ENCODE results near the gene SPATA21.

SPATA21 gene

DNA sequence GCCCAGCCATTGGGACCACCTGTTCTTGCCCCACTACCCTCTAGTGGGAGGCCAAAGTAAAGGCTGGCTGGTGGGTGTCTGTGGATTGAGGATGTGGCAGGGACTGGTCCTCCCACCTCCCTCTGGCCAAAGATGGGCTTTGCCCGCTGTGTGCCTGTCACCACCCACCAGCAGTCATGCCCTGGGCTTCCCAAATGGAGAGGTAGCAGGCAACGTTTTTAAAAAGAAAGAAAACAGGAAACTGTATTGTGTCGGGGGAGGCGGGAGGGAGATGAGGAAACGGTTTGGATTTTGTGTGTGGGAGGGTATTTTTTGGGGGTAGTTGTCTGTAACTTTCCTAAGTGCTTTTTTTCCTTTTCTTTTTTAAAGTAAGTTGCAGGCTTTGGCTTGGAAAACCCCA, 40.1 kb downstream of the SPATA21 start:
- Mint-ChIP-seq H3K9me3 (no peaks in the 10 kb centered on the region), H3K27me3 (ENCODE audit: low read depth) (no peaks in the 10 kb centered on the region), H3K36me3 (ENCODE audit: low read depth) (peaks cover 42% of the 10 kb centered on the region), H3K27ac (peak overlapping the region in 1 of 3 experiments; percentile 64), H3K4me3 (no peak overlapping the region), H3K4me1 (peaks cover 10% of the 10 kb centered on the region)
- TF ChIP-seq, protein P1, sequence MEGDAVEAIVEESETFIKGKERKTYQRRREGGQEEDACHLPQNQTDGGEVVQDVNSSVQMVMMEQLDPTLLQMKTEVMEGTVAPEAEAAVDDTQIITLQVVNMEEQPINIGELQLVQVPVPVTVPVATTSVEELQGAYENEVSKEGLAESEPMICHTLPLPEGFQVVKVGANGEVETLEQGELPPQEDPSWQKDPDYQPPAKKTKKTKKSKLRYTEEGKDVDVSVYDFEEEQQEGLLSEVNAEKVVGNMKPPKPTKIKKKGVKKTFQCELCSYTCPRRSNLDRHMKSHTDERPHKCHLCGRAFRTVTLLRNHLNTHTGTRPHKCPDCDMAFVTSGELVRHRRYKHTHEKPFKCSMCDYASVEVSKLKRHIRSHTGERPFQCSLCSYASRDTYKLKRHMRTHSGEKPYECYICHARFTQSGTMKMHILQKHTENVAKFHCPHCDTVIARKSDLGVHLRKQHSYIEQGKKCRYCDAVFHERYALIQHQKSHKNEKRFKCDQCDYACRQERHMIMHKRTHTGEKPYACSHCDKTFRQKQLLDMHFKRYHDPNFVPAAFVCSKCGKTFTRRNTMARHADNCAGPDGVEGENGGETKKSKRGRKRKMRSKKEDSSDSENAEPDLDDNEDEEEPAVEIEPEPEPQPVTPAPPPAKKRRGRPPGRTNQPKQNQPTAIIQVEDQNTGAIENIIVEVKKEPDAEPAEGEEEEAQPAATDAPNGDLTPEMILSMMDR (IDR thresholded peaks at IDR 0.05; ENCODE audit: unreplicated experiment in 3 of 3) = no peak

DNA sequence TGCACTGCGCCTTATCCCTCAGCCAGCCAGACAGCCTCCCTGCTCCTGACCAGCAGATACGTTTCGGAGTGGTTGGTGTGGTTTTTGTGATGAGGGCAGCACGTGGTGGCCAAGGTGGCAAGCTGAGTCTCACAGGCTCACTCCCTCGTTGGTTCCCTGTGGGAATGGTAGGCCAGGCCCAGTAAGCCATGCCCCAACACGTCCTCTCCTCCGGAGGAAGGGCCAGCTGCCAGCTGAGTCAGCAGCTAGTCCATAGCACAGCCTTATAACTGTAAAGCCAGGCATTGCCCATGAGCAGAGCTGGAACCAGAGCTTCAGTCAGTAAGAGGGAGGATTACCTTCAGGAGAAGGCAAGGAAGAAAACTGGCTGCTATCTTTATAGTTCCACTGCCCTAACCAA, 40.6 kb downstream of the SPATA21 start:
- Mint-ChIP-seq H3K27me3 (ENCODE audit: low read depth) (no peaks in the 10 kb centered on the region), H3K4me3 (no peak overlapping the region), H3K36me3 (ENCODE audit: low read depth) (peaks cover 42% of the 10 kb centered on the region), H3K4me1 (peaks cover 12% of the 10 kb centered on the region), H3K9me3 (no peaks in the 10 kb centered on the region), H3K27ac (peak overlapping the region in 1 of 3 experiments; percentile 64)
- TF ChIP-seq, protein P1 (IDR thresholded peaks at IDR 0.05; ENCODE audit: unreplicated experiment in 3 of 3) = no peak

DNA sequence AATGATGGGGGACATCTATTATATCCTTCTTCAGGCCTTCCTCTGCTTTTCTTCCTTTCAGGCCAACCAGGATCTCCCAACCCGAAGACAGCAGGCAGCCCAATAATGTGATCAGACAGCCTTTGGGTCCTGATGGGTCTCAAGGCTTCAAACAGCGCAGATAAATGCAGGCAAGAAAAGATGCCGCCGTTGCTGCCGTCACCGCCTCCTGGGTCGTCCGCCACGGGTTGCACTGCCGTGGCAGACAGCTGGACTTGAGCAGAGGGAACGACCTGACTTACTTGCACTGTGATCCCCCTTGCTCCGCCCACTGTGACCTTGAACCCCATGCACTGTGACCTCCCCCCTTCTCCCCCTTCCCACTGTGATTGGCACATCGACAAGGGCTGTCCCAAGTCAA, 42.2 kb downstream of the SPATA21 start:
- Mint-ChIP-seq H3K27me3 (ENCODE audit: low read depth) (no peaks in the 10 kb centered on the region), H3K9me3 (no peaks in the 10 kb centered on the region), H3K4me3 (no peak overlapping the region), H3K4me1 (peaks cover 29% of the 10 kb centered on the region), H3K27ac (no peak overlapping the region), H3K36me3 (ENCODE audit: low read depth) (peaks cover 42% of the 10 kb centered on the region)
- TF ChIP-seq, protein P1 (IDR thresholded peaks at IDR 0.05; ENCODE audit: unreplicated experiment in 3 of 3) = no peak

- Mint-ChIP-seq H3K4me1 (peaks cover 30% of the 10 kb centered on the region), H3K4me3 (no peak overlapping the region), H3K36me3 (ENCODE audit: low read depth) (peaks cover 36% of the 10 kb centered on the region), H3K27ac (no peak overlapping the region), H3K9me3 (no peaks in the 10 kb centered on the region), H3K27me3 (ENCODE audit: low read depth) (no peaks in the 10 kb centered on the region)
- TF ChIP-seq, protein P1 (IDR thresholded peaks at IDR 0.05; ENCODE audit: unreplicated experiment in 3 of 3) = no peak
Measured at GRCh38 chr1:16393570-16394521, 43.4 kb downstream of the SPATA21 start.

DNA sequence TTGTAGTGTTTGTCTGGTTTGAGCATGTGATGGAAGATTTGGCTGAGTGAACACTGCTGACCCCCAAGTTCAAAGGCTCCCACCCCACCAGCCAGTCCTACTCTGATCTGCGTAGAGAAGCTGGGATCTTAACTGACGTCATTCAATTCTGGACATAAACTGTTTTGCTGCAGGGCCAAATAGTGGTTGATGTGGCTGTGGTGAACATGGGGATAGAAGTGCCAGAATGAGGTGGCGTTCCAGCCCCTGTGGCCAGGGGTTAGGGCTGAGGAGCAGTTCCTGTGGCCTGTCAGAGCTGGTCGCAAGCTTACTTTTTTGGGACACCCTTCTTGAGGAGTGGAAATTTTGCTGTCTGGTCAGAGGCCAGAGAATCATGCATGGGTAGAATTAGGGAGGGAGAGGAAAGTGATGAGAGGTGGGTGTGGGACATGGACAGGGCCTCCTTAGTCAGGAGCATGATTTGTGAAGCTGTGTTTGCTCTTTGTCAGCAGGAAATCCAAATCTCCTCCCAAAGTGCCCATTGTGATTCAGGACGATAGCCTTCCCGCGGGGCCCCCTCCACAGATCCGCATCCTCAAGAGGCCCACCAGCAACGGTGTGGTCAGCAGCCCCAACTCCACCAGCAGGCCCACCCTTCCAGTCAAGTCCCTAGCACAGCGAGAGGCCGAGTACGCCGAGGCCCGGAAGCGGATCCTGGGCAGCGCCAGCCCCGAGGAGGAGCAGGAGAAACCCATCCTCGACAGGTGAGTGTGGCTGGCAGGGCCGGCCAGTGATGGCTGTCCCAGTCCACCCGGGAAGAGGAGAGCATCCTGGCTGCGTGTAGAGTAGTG, 44.3 kb downstream of the SPATA21 start:
- Mint-ChIP-seq H3K27me3 (ENCODE audit: low read depth) (no peaks in the 10 kb centered on the region), H3K9me3 (no peaks in the 10 kb centered on the region), H3K4me3 (no peak overlapping the region), H3K36me3 (ENCODE audit: low read depth) (peaks cover 36% of the 10 kb centered on the region), H3K27ac (peak overlapping the region in 2 of 3 experiments; percentile 21 to 34), H3K4me1 (peaks cover 30% of the 10 kb centered on the region)
- TF ChIP-seq, protein P1 (IDR thresholded peaks at IDR 0.05; ENCODE audit: unreplicated experiment in 3 of 3) = no peak

All from nephron (organoid).